HG03378 (cell line): Measurements from ENCODE around the gene TXNRD1.
"Not testable (repeated sequence)": the region's sequence is repeated elsewhere in the genome, so short reads cannot be mapped to it uniquely, and the experiment has no call there.

ENCODE experiments used
- ATAC-seq: cut with Tn5 transposase; IDR thresholded peaks from one replicate; pipeline ENCODE4 v1.9.1; 2021; ENCODE audit warnings: mild to moderate bottlenecking, moderate library complexity; ENCODE audit not compliant: unreplicated experiment

The TXNRD1 gene

GRCh38 chr12:104360983-104361707 lies 145.6 kb downstream of the TXNRD1 start:
- no peak for ATAC-seq

GRCh38 chr12:104365921-104366410 lies 150.4 kb downstream of the TXNRD1 start:
- ATAC-seq: no peak

- no peak for ATAC-seq
Observed at GRCh38 chr12:104369708-104370107, 154.1 kb downstream of the TXNRD1 start.

- ATAC-seq: no peak
Observed at GRCh38 chr12:104371043-104371870, 155.7 kb downstream of the TXNRD1 start.

GRCh38 chr12:104372061-104372720 lies 156.6 kb downstream of the TXNRD1 start:
- ATAC-seq: no peak

- no peak for ATAC-seq
Observed at GRCh38 chr12:104372721-104373335, 157.2 kb downstream of the TXNRD1 start.

GRCh38 chr12:104374071-104374470 lies 158.5 kb downstream of the TXNRD1 start:
- ATAC-seq: no peak

- no peak for ATAC-seq
Observed at GRCh38 chr12:104374806-104375205, 159.2 kb downstream of the TXNRD1 start.

GRCh38 chr12:104375775-104376174 lies 160.2 kb downstream of the TXNRD1 start:
- ATAC-seq: no peak

GRCh38 chr12:104376650-104377513 lies 161.3 kb downstream of the TXNRD1 start:
- no peak for ATAC-seq

- no peak for ATAC-seq
Observed at GRCh38 chr12:104377514-104377812, 161.9 kb downstream of the TXNRD1 start.

GRCh38 chr12:104378427-104378826 lies 162.8 kb downstream of the TXNRD1 start:
- no peak for ATAC-seq

GRCh38 chr12:104381341-104381730 lies 165.8 kb downstream of the TXNRD1 start:
- no peak for ATAC-seq

- ATAC-seq: no peak
Observed at GRCh38 chr12:104381731-104382480, 166.3 kb downstream of the TXNRD1 start.

GRCh38 chr12:104384141-104384880 lies 168.7 kb downstream of the TXNRD1 start:
- ATAC-seq: no peak

- ATAC-seq: no peak
Observed at GRCh38 chr12:104385510-104385909, 169.9 kb downstream of the TXNRD1 start.

- ATAC-seq: no peak
Observed at GRCh38 chr12:104386461-104386860, 170.9 kb downstream of the TXNRD1 start.

- no peak for ATAC-seq
Observed at GRCh38 chr12:104387190-104387589, 171.6 kb downstream of the TXNRD1 start.

GRCh38 chr12:104394086-104394485 lies 178.5 kb downstream of the TXNRD1 start:
- ATAC-seq: not testable (repeated sequence)
